Inflammatory macrophage treated with lipopolysaccharide for 1 hour (primary cell): ENCODE data around the gene ERGIC1.
"Not testable (repeated sequence)": the region's sequence is repeated elsewhere in the genome, so short reads cannot be mapped to it uniquely, and the experiment has no call there.

Experiments used
- DNase-seq, 2 donors: peaks; one replicate each; pipeline ENCODE4 v3.0.0-alpha.2; 2020 to 2022

Gene ERGIC1

GRCh38 chr5:172883066-172883465 is 49.0 kb downstream of the ERGIC1 start:
- DNase-seq = peak; percentile 67 to 75

- DNase-seq = peak; percentile 41 to 50
Measured at GRCh38 chr5:172885597-172886340, 51.7 kb downstream of the ERGIC1 start.

GRCh38 chr5:172886476-172886875 is 52.4 kb downstream of the ERGIC1 start:
- no peak for DNase-seq

- DNase-seq = peak; percentile 99
Measured at GRCh38 chr5:172886974-172887501, 53.0 kb downstream of the ERGIC1 start.

- peak; percentile 79 to 80 for DNase-seq
Measured at GRCh38 chr5:172887692-172888091, 53.6 kb downstream of the ERGIC1 start.

- DNase-seq = no peak
Measured at GRCh38 chr5:172890659-172891058, 56.6 kb downstream of the ERGIC1 start.

GRCh38 chr5:172891716-172892421 is 57.8 kb downstream of the ERGIC1 start:
- no peak for DNase-seq

GRCh38 chr5:172892713-172893112 is 58.7 kb downstream of the ERGIC1 start:
- no peak for DNase-seq

GRCh38 chr5:172894767-172895388 is 60.8 kb downstream of the ERGIC1 start:
- no peak for DNase-seq

- DNase-seq = no peak
Measured at GRCh38 chr5:172895549-172895948, 61.5 kb downstream of the ERGIC1 start.

- no peak for DNase-seq
Measured at GRCh38 chr5:172896465-172896864, 62.4 kb downstream of the ERGIC1 start.

GRCh38 chr5:172897067-172897466 is 63.0 kb downstream of the ERGIC1 start:
- not testable (repeated sequence) for DNase-seq

- peak; percentile 44 to 61 for DNase-seq
Measured at GRCh38 chr5:172897481-172898217, 63.6 kb downstream of the ERGIC1 start.

GRCh38 chr5:172898218-172898842 is 64.3 kb downstream of the ERGIC1 start:
- DNase-seq = no peak

- no peak for DNase-seq
Measured at GRCh38 chr5:172898843-172899369, 64.9 kb downstream of the ERGIC1 start.

- no peak for DNase-seq
Measured at GRCh38 chr5:172899436-172899835, 65.4 kb downstream of the ERGIC1 start.

- DNase-seq = peak in 1 of 2 donors; percentile 9
Measured at GRCh38 chr5:172901012-172901780, 67.1 kb downstream of the ERGIC1 start.

GRCh38 chr5:172901788-172902496 is 67.9 kb downstream of the ERGIC1 start:
- no peak for DNase-seq

- DNase-seq = no peak
Measured at GRCh38 chr5:172902497-172903472, 68.7 kb downstream of the ERGIC1 start.
